Karpas-422 (cell line): ENCODE results near the gene NKX2-8. TPM values are rescaled to one million over a fixed set of nuclear protein-coding genes. Genes with fewer than 3 reads are reported as not detected.

ENCODE experiments used
- DNase-seq: peaks from one replicate; pipeline ENCODE4 v3.0.0-alpha.2; 2015
- H2AFZ ChIP-seq: fragments of 200-600 bp; sonication (generic); 2 replicates; pipeline ENCODE4 v1.6.1; 2014; ENCODE audit warnings: antibody characterized with exemption, low read length, mixed read lengths
- H3K27ac ChIP-seq: fragments of 200-600 bp; sonication (generic); 2 replicates; pipeline ENCODE4 v1.5.1; 2014; ENCODE audit warnings: mild to moderate bottlenecking, low read length, moderate library complexity
- H3K27me3 ChIP-seq: fragments of 200-600 bp; sonication (generic); 2 replicates; pipeline ENCODE4 v1.6.1; 2014; ENCODE audit warnings: low read length, mixed read lengths
- H3K36me3 ChIP-seq: fragments of 200-600 bp; sonication (generic); 2 replicates; pipeline ENCODE4 v1.6.1; 2014; ENCODE audit warnings: low read length, mixed read lengths; ENCODE audit not compliant: insufficient read depth
- H3K4me1 ChIP-seq: fragments of 200-600 bp; sonication (generic); 2 replicates; pipeline ENCODE4 v1.6.1; 2014; ENCODE audit warnings: mild to moderate bottlenecking, low read length, mixed read lengths
- H3K4me2 ChIP-seq: fragments of 200-600 bp; sonication (generic); 2 replicates; pipeline ENCODE4 v1.6.1; 2014; ENCODE audit warnings: low read length, low read depth, mild to moderate bottlenecking; ENCODE audit not compliant: poor library complexity, severe bottlenecking
- H3K4me3 ChIP-seq: fragments of 200-600 bp; sonication (generic); 2 replicates; pipeline ENCODE4 v1.5.1; 2014; ENCODE audit warnings: mild to moderate bottlenecking, antibody characterized with exemption, low read length, mixed read lengths
- H3K79me2 ChIP-seq: fragments of 200-600 bp; sonication (generic); 2 replicates; pipeline ENCODE4 v1.6.1; 2014; ENCODE audit warnings: mild to moderate bottlenecking, low read length, mixed read lengths
- H3K9ac ChIP-seq: fragments of 200-600 bp; sonication (generic); 2 replicates; pipeline ENCODE4 v1.6.0; 2014; ENCODE audit warnings: low read length
- H3K9me2 ChIP-seq: fragments of 200-600 bp; sonication (generic), shearing (Covaris generic); replicated peaks from 2 replicates; pipeline ENCODE4 v1.6.0; 2014; ENCODE audit warnings: mild to moderate bottlenecking, low read length, moderate library complexity; ENCODE audit not compliant: insufficient read depth
- H3K9me3 ChIP-seq: fragments of 300-700, 200-600 bp; sonication (generic); 2 replicates; pipeline ENCODE4 v1.6.1; 2014; ENCODE audit warnings: low read length, mixed read lengths
- H4K20me1 ChIP-seq: fragments of 200-600 bp; sonication (generic); 2 replicates; pipeline ENCODE4 v1.6.1; 2014; ENCODE audit warnings: mild to moderate bottlenecking, antibody characterized with exemption, low read length, low read depth; ENCODE audit not compliant: insufficient read depth
- total RNA-seq: library from RNA; depleted of rRNA; stranded (reverse); fragments of >200 nt; shearing (Covaris generic); gene quantifications from 2 replicates; pipeline ENCODE4 v1.2.3, GENCODE V29; 2014; ENCODE audit warnings: low replicate concordance; rRNA removed

NKX2-8 gene
- total RNA-seq = not detected in 2 replicates

DNA sequence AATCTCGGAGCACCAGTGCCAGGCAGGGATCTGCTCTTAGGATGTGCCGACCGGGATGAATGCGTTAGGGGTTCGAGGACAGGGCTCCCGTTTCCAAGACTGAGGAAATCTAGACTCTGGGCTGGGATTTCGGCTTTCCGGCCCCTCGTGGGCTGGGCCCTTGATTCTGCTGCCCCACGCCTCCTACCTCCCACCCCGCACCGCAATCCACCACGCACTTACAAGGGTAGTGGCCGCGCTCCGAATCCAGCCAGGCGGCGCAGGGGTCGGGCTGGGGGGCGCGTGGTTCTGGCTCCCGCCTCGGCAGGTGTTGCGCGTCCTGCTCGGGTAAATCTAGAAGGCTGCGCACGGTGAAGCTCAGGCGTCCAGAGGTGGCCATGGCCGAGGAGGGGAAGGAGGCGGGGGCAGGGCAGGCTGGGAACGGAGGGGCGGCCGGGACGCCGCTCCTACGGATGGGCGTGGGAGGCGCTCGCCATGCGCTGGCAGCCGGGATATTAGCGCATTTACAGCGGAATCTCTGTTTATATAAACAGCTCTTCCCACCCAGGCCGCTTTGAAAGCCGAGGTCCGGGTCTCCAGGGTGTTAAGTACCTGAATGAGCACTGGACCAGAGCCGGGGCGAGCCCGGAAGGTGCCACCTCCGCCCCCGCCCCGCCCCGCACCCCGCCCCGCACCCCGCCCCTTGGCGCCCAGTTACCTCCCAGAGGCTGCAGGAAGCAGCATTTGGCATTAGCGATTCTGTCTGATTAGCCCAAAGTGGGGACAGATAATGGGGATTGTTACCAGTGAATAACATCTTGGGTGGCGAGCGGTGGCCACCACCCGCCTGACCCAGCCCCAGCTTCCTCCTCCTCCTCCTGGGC is at the start of gene NKX2-8:
NKX2-8 (minus strand) TSS at position 604 of the 863 bp plus-strand sequence; CDS start at position 379, 225 bp downstream.
- Histone ChIP-seq H2AFZ (no peak within 1 kb of the TSS), H3K27me3 (no peaks in the 10 kb centered on the region), H3K4me3 (no peak within 1 kb of the TSS), H3K79me2 (no peaks in the 10 kb centered on the region), H3K27ac (no peak within 1 kb of the TSS), H3K9me3 (no peaks in the 10 kb centered on the region), H3K9ac (no peak within 1 kb of the TSS), H3K9me2 (no peaks in the 10 kb centered on the region), H3K36me3 (no peaks in the 10 kb centered on the region), H4K20me1 (no peaks in the 10 kb centered on the region), H3K4me2 (no peak within 1 kb of the TSS), H3K4me1 (no peaks in the 10 kb centered on the region)
- no peak for DNase-seq

DNA sequence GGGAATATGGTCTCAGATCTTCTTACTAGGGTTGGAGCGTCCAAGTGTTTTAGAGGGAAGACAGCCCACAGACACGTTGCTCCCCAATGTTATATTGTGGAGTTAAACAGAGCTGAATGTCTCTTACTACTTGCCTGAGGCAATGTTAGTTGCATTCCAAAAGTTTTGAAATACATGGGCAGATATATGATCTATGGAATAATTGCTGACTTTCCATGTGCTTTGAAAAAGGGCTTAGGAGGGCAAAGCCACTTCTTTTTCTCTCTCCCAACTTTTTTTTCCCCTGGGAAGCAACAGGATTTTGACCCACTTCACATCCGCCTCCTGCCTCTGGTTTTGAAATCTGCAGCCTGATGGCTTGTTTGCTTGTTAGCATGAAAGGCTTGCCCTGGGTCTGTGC is 45.6 kb upstream of the NKX2-8 start:
- Histone ChIP-seq H3K4me1 (peaks cover 35% of the 10 kb centered on the region), H3K9ac (no peak overlapping the region), H3K9me2 (no peaks in the 10 kb centered on the region), H2AFZ (peak overlapping the region; percentile 73), H3K4me2 (no peak overlapping the region), H3K79me2 (no peaks in the 10 kb centered on the region), H3K9me3 (no peaks in the 10 kb centered on the region), H3K27ac (no peak overlapping the region), H4K20me1 (no peaks in the 10 kb centered on the region), H3K27me3 (no peaks in the 10 kb centered on the region; the same call in 1 of the 2 replicates), H3K4me3 (no peak overlapping the region), H3K36me3 (no peaks in the 10 kb centered on the region)
- DNase-seq = peak; percentile 40

DNA sequence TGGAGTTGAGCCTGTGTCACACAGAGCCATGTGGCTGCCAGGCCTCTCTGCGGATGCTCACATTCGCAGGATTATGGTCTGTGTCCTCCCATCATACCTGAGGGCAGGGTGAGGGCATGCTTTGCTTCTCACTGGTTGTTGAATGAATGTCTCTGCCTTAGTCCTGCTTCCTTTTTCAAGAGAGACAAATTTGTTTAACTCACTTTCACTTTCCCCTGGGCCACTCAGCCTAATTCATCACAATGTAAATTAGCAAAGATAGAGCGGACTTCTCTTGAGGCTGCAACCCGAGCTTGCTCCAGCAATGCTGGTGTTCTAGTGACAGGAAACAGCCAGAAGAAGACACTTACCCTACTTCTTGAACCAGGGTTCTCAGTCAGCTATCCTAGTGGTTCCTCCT is 43.7 kb upstream of the NKX2-8 start:
- DNase-seq = peak; percentile 98
- Histone ChIP-seq H3K4me2 (peak overlapping the region; percentile 66), H3K4me1 (peaks cover 35% of the 10 kb centered on the region), H4K20me1 (no peaks in the 10 kb centered on the region), H3K9me2 (no peaks in the 10 kb centered on the region), H3K79me2 (no peaks in the 10 kb centered on the region), H3K9me3 (peaks cover 8% of the 10 kb centered on the region), H3K4me3 (peak overlapping the region; percentile 45; the same call in 1 of the 2 replicates), H3K27me3 (no peaks in the 10 kb centered on the region; the same call in 1 of the 2 replicates), H3K9ac (peak overlapping the region; percentile 64), H2AFZ (peak overlapping the region; percentile 60; the same call in 1 of the 2 replicates), H3K36me3 (no peaks in the 10 kb centered on the region; the same call in 1 of the 2 replicates), H3K27ac (peak overlapping the region; percentile 88)

DNA sequence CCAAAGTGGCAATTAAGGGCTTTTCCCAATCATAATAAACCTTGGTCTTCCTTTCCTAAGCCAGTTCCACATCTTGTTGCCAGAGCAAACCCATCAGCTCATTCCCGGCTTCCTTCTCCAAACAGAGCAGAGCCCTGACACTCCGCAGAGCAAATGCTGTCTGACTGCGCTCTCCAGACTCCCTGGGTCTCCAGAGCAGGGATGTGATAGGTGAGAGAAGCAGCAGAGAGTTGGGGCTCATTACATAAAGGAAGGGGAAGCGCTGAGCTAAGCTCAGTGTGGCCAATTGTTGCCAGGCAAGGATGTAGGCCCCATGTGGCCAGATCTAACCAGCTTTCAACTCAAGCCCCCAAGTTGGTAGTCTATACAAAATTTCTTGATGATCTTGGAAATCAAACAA is 43.0 kb upstream of the NKX2-8 start:
- Histone ChIP-seq H3K4me2 (peak overlapping the region; percentile 66), H3K36me3 (no peaks in the 10 kb centered on the region; the same call in 1 of the 2 replicates), H2AFZ (peak overlapping the region; percentile 60), H3K4me3 (peak overlapping the region; percentile 15; the same call in 1 of the 2 replicates), H3K9ac (peak overlapping the region; percentile 50), H4K20me1 (no peaks in the 10 kb centered on the region), H3K27me3 (no peaks in the 10 kb centered on the region; the same call in 1 of the 2 replicates), H3K27ac (peak overlapping the region; percentile 88), H3K9me3 (peaks cover 8% of the 10 kb centered on the region), H3K79me2 (no peaks in the 10 kb centered on the region), H3K4me1 (peaks cover 35% of the 10 kb centered on the region), H3K9me2 (no peaks in the 10 kb centered on the region)
- peak; percentile 53 for DNase-seq

DNA sequence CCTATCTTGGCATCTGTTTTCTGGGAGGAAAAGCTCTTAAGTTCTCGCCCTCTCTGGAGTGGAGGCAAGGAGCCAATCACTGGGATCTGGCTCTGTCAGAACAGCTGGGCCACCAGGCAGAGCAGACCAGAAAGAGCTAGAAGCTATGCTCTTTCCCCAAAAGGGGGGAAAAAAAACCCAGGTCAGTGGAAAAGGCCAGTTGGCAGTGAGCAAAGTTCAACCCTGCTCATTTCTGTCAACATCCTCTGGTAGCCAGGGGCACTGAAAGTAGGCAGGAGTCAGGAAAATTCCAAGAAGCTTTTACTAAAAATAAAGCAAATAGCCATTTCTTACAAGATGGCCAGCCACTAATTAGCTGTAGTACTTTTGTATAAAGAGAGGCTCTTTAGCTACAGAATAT is 42.6 kb upstream of the NKX2-8 start:
- no peaks in the 10 kb centered on the region; the same call in 1 of the 2 replicates for H3K27me3 ChIP-seq
- H3K36me3 ChIP-seq = no peaks in the 10 kb centered on the region; the same call in 1 of the 2 replicates
- H3K4me3 ChIP-seq = no peak overlapping the region
- peaks cover 8% of the 10 kb centered on the region for H3K9me3 ChIP-seq
- no peaks in the 10 kb centered on the region for H4K20me1 ChIP-seq
- DNase-seq = no peak
- H3K9me2 ChIP-seq = no peaks in the 10 kb centered on the region
- peak overlapping the region; percentile 60 for H2AFZ ChIP-seq
- peaks cover 37% of the 10 kb centered on the region for H3K4me1 ChIP-seq
- peak overlapping the region; percentile 66 for H3K4me2 ChIP-seq
- H3K9ac ChIP-seq = no peak overlapping the region
- H3K27ac ChIP-seq = peak overlapping the region; percentile 88
- no peaks in the 10 kb centered on the region for H3K79me2 ChIP-seq

DNA sequence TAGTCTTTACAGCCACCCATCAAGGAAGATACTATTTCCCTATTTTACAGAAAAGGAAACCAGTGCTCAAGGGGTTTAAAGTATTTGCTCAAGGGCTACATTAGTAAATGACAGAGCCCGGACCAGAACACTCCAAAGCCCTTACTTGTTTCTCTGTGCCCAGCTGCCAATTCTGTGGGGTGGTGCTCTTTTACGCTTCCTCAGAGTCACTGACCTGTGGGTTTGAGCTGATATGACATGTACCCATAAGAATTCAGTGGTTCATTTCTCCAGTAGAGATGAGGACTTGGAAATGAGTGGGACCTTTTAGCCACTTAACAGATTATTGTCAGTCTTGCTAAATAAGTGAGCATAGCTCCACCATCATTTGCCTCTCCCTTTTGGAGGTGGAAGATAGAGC is 37.4 kb upstream of the NKX2-8 start:
- Histone ChIP-seq H3K27me3 (no peaks in the 10 kb centered on the region; the same call in 1 of the 2 replicates), H3K79me2 (no peaks in the 10 kb centered on the region), H3K9me2 (no peaks in the 10 kb centered on the region), H3K4me3 (no peak overlapping the region), H3K9ac (no peak overlapping the region), H4K20me1 (no peaks in the 10 kb centered on the region), H3K4me1 (peaks cover 10% of the 10 kb centered on the region), H3K4me2 (no peak overlapping the region), H3K27ac (no peak overlapping the region), H3K9me3 (peaks cover 8% of the 10 kb centered on the region), H3K36me3 (no peaks in the 10 kb centered on the region; the same call in 1 of the 2 replicates), H2AFZ (0 out of 2 replicates have a peak overlapping the region, but pooled peaks have one; percentile 30)
- DNase-seq = no peak

DNA sequence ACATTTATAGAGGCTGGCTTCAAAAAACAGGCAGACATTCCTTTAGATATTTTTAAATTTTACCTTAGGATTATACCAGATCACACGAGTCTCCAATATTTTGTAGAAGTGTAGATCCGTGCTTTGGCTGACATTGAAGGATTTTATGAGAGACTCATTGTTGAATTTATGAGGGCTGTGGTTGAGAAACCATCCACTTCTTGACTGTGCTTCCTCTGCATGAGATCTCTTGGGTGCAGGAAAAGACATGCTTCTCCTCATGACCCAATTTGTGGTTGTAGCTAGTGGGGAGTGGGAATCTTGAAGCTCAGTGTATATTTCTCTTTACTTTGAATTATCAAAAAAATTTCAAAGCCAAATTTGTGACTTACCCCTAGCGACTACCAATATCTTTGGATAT is 36.7 kb upstream of the NKX2-8 start:
- Histone ChIP-seq H2AFZ (peak overlapping the region; percentile 17; the same call in 1 of the 2 replicates), H3K9ac (no peak overlapping the region), H3K4me3 (no peak overlapping the region), H3K27ac (no peak overlapping the region), H3K9me2 (no peaks in the 10 kb centered on the region), H3K4me1 (peaks cover 9% of the 10 kb centered on the region), H3K79me2 (no peaks in the 10 kb centered on the region), H3K4me2 (no peak overlapping the region), H3K9me3 (peaks cover 8% of the 10 kb centered on the region), H3K27me3 (no peaks in the 10 kb centered on the region), H3K36me3 (no peaks in the 10 kb centered on the region; the same call in 1 of the 2 replicates), H4K20me1 (no peaks in the 10 kb centered on the region)
- DNase-seq = no peak

DNA sequence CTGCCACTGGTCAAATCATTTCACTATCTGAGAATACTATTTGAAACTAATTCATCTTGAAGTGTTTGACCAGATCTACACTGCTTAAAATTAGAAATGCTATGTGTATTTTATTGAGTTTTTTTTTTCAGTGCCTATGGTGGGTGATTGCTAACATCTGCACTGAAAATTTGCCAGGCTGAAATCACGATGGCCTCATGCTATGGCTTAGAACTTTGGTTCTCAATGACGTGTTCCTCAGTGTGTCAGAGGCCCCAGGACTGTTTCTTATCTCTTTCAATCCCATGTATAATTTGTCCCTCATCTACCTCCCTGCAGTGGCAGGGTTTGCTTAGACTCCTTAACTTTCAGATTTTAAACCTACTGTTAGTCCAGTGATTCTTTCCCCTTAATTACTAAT is 36.2 kb upstream of the NKX2-8 start:
- Histone ChIP-seq H3K36me3 (no peaks in the 10 kb centered on the region; the same call in 1 of the 2 replicates), H3K9me2 (no peaks in the 10 kb centered on the region), H3K79me2 (no peaks in the 10 kb centered on the region), H3K9me3 (peaks cover 8% of the 10 kb centered on the region), H3K27ac (no peak overlapping the region), H3K9ac (no peak overlapping the region), H3K4me1 (peaks cover 9% of the 10 kb centered on the region), H4K20me1 (no peaks in the 10 kb centered on the region), H3K4me2 (no peak overlapping the region), H2AFZ (peak overlapping the region; percentile 17; the same call in 1 of the 2 replicates), H3K4me3 (no peak overlapping the region), H3K27me3 (no peaks in the 10 kb centered on the region)
- DNase-seq = no peak
